ENCODE results near the gene RAET1G. TPM values are rescaled to one million over a fixed set of nuclear protein-coding genes. Genes with fewer than 3 reads are reported as not detected.

The RAET1G gene
- polyA plus RNA-seq, 2 of the 4 experiments (the other 2 are of a cell fraction), result 10.1 to 24.4 TPM

- ChIA-PET POLR2A (no interaction called here), CTCF (interaction anchor here (0.5 to 2.8 kb wide), 10 partner anchors 48 to 136 kb away, joined by 3 to 28 read pairs (median 4); no protein-coding TSS in a partner anchor)
- 11% methylated on average over 27 of the region's 31 CpGs for WGBS (ENCODE audit: missing lambda C conversion rate)
- no peak for FAIRE-seq
- Histone ChIP-seq H3K27ac (peak overlapping the region; percentile 65 to 88), H3K9me3 (no peaks in the 10 kb centered on the region), H3K4me3 (peak overlapping the region; percentile 39), H3K4me1 (peaks cover 11% of the 10 kb centered on the region; the same call in 1 of the 3 replicates), H3K4me2 (peak overlapping the region; percentile 80)
- TF ChIP-seq CTCF (IDR thresholded peaks at IDR 0.05) (peak; percentile 80), SMC3 (IDR thresholded peaks at IDR 0.05) (peak; percentile 94), FOSB (CRISPR knock-in tag; IDR thresholded peaks at IDR 0.05) (no peak), RAD21 (conservative IDR thresholded peaks at IDR 0.05 in 1 of 2, IDR thresholded peaks at IDR 0.05 in 1 of 2) (peak; percentile 92 to 95)
- peak; percentile 83 to 89 for ATAC-seq
- peak; percentile 33 to 70 for DNase-seq (ENCODE audit: low read depth in 1 of 2, low spot score in 1 of 2)
Observed at GRCh38 chr6:149925974-149926777, 3.3 kb upstream of the RAET1G start.

GRCh38 chr6:149925253-149925973 is 2.5 kb upstream of the RAET1G start:
- H3K4me1 ChIP-seq, result peaks cover 11% of the 10 kb centered on the region; the same call in 1 of the 3 replicates
- H3K27ac ChIP-seq, result peak overlapping the region; percentile 65 to 88
- H3K4me2 ChIP-seq, result peak overlapping the region; percentile 80
- no peak for FAIRE-seq
- WGBS (ENCODE audit: missing lambda C conversion rate), result 62% methylated on average over 19 of the region's 34 CpGs
- ChIA-PET POLR2A (no interaction called here), CTCF (interaction anchor here (0.7 to 2.8 kb wide), 12 partner anchors 25 to 202 kb away, joined by 3 to 28 read pairs (median 4); no protein-coding TSS in a partner anchor)
- no peaks in the 10 kb centered on the region for H3K9me3 ChIP-seq
- peak; percentile 2; a peak in 2 of 6 replicates for ATAC-seq
- H3K4me3 ChIP-seq, result peak overlapping the region; percentile 39
- TF ChIP-seq CHD4 (IDR thresholded peaks at IDR 0.05; ENCODE audit: borderline replicate concordance) (no peak), MYC (IDR thresholded peaks at IDR 0.05; ENCODE audit: borderline replicate concordance, low read length) (no peak), SREBF2 (IDR thresholded peaks at IDR 0.05) (no peak), E2F6 (IDR thresholded peaks at IDR 0.05; ENCODE audit: borderline replicate concordance, low read depth) (no peak), CBX8 (IDR thresholded peaks at IDR 0.05) (no peak), USF2 (IDR thresholded peaks at IDR 0.05) (no peak), HOXB5 (CRISPR knock-in tag; IDR thresholded peaks at IDR 0.05) (no peak), RARB (CRISPR knock-in tag; IDR thresholded peaks at IDR 0.05) (no peak), CEBPB (IDR thresholded peaks at IDR 0.05) (no peak), HEYL (CRISPR knock-in tag; IDR thresholded peaks at IDR 0.05) (no peak), FOSL2 (IDR thresholded peaks at IDR 0.05) (no peak), FOSL2 (CRISPR knock-in tag; IDR thresholded peaks at IDR 0.05) (no peak), ZNF302 (CRISPR knock-in tag; IDR thresholded peaks at IDR 0.05) (no peak), RFX5 (IDR thresholded peaks at IDR 0.05) (no peak), ELK1 (IDR thresholded peaks at IDR 0.05; ENCODE audit: low read depth, low read length) (no peak), HOXB13 (CRISPR knock-in tag; IDR thresholded peaks at IDR 0.05; ENCODE audit: low read depth) (no peak), FOXS1 (CRISPR knock-in tag; IDR thresholded peaks at IDR 0.05) (no peak)
- DNase-seq (ENCODE audit: low read depth in 1 of 2, low spot score in 1 of 2), result no peak
